SK-N-SH treated with all-trans-retinoic acid at 6 μM for 48 hours (cell line): Measurements from ENCODE around the gene RCVRN.

ENCODE experiments used
- ATAC-seq: fragments of 200-7000 bp; cut with Tn5 transposase; 3 replicates; pipeline ENCODE4 v1.9.1; 2020; ENCODE audit warnings: mild to moderate bottlenecking, moderate library complexity
- ARNTL ChIP-seq: fragments of 450-650 bp; formaldehyde crosslinking; IDR thresholded peaks from 2 replicates; pipeline ENCODE4 v1.5.0; 2020; ENCODE audit warnings: low read depth, mild to moderate bottlenecking, moderate library complexity, borderline replicate concordance
- BACH2 ChIP-seq: fragments of 250-450 bp; sonication (Bioruptor Pico); IDR thresholded peaks from 2 replicates; pipeline ENCODE4 v1.9.0; 2021; ENCODE audit warnings: mild to moderate bottlenecking, borderline replicate concordance
- CSDC2 ChIP-seq: fragments of 250-450 bp; sonication (Bioruptor Pico); IDR thresholded peaks from 2 replicates; pipeline ENCODE4 v1.5.0; 2020; ENCODE audit warnings: mild to moderate bottlenecking, moderate library complexity
- ESRRG ChIP-seq: fragments of 250-450 bp; sonication (Bioruptor Pico); IDR thresholded peaks from 2 replicates; pipeline ENCODE4 v1.6.1; 2021; ENCODE audit warnings: mild to moderate bottlenecking
- GLIS3 ChIP-seq: fragments of 250-450 bp; sonication (Bioruptor Pico); IDR thresholded peaks from 2 replicates; pipeline ENCODE4 v1.5.0; 2020; ENCODE audit warnings: mild to moderate bottlenecking, moderate library complexity
- ISL1 ChIP-seq: fragments of 250-450 bp; sonication (Bioruptor Pico); IDR thresholded peaks from 2 replicates; pipeline ENCODE4 v2.1.2; 2022; ENCODE audit warnings: mild to moderate bottlenecking, moderate library complexity
- OSR1 ChIP-seq: fragments of 250-450 bp; sonication (Bioruptor Pico); IDR thresholded peaks from 2 replicates; pipeline ENCODE4 v1.8.0; 2022; ENCODE audit warnings: moderate library complexity, mild to moderate bottlenecking, inconsistent platforms
- RARB ChIP-seq: fragments of 250-450 bp; sonication (Bioruptor Pico); IDR thresholded peaks from 2 replicates; pipeline ENCODE4 v1.8.0; 2021; ENCODE audit warnings: mild to moderate bottlenecking, moderate library complexity
- TCF4 ChIP-seq: fragments of 250-450 bp; sonication (Bioruptor Pico); IDR thresholded peaks from 2 replicates; pipeline ENCODE4 v1.8.0; 2021; ENCODE audit warnings: mild to moderate bottlenecking, moderate library complexity, borderline replicate concordance
- TOX ChIP-seq: fragments of 250-450 bp; sonication (Bioruptor Pico); IDR thresholded peaks from 2 replicates; pipeline ENCODE4 v1.8.0; 2021; ENCODE audit warnings: mild to moderate bottlenecking, moderate library complexity, borderline replicate concordance
- ZC3H10 ChIP-seq: fragments of 250-450 bp; sonication (Bioruptor Pico); IDR thresholded peaks from 2 replicates; pipeline ENCODE4 v1.5.1; 2021; ENCODE audit warnings: mild to moderate bottlenecking, moderate library complexity
- ZFP3 ChIP-seq: fragments of 250-450 bp; sonication (Bioruptor Pico); IDR thresholded peaks from 2 replicates; pipeline ENCODE4 v1.5.0; 2020; ENCODE audit warnings: mild to moderate bottlenecking, moderate library complexity
- ZFP30 ChIP-seq: fragments of 450-650 bp; formaldehyde crosslinking; IDR thresholded peaks from 2 replicates; pipeline ENCODE4 v1.5.0; 2022; ENCODE audit warnings: mild to moderate bottlenecking, moderate library complexity
- ZNF565 ChIP-seq: fragments of 450-650 bp; formaldehyde crosslinking; conservative IDR thresholded peaks from 2 replicates; pipeline ENCODE4 v1.5.0; 2020; ENCODE audit warnings: low read depth, mild to moderate bottlenecking, moderate library complexity
- ZNF70 ChIP-seq: fragments of 450-650 bp; formaldehyde crosslinking; IDR thresholded peaks from 2 replicates; pipeline ENCODE4 v1.5.0; 2020; ENCODE audit warnings: mild to moderate bottlenecking, moderate library complexity
- ZNF8 ChIP-seq: fragments of 450-650 bp; formaldehyde crosslinking; IDR thresholded peaks from 2 replicates; pipeline ENCODE4 v1.5.0; 2020; ENCODE audit warnings: mild to moderate bottlenecking, moderate library complexity
- TF ChIP-seq, protein P1 (sequence below): fragments of 250-450 bp; sonication (Bioruptor Pico); IDR thresholded peaks from 2 replicates; pipeline ENCODE4 v1.5.1; 2020; ENCODE audit warnings: low read depth, mild to moderate bottlenecking, moderate library complexity
- TF ChIP-seq, protein P2 (sequence below): fragments of 250-450 bp; sonication (Bioruptor Pico); IDR thresholded peaks from 2 replicates; pipeline ENCODE4 v1.8.0; 2020; ENCODE audit warnings: mild to moderate bottlenecking, moderate library complexity, borderline replicate concordance
- TF ChIP-seq, protein P3 (sequence below): fragments of 250-450 bp; sonication (Bioruptor Pico); IDR thresholded peaks from 2 replicates; pipeline ENCODE4 v1.5.1; 2021; ENCODE audit warnings: mild to moderate bottlenecking, moderate library complexity
- TF ChIP-seq, protein P4 (sequence below): fragments of 250-450 bp; sonication (Bioruptor Pico); IDR thresholded peaks from 2 replicates; pipeline ENCODE4 v1.5.0; 2020; ENCODE audit warnings: mild to moderate bottlenecking, moderate library complexity
- TF ChIP-seq, protein P5 (sequence below): fragments of 250-450 bp; sonication (Bioruptor Pico); IDR thresholded peaks from 2 replicates; pipeline ENCODE4 v1.8.0; 2021; ENCODE audit warnings: low read depth, mild to moderate bottlenecking, moderate library complexity, borderline replicate concordance

Gene RCVRN

DNA sequence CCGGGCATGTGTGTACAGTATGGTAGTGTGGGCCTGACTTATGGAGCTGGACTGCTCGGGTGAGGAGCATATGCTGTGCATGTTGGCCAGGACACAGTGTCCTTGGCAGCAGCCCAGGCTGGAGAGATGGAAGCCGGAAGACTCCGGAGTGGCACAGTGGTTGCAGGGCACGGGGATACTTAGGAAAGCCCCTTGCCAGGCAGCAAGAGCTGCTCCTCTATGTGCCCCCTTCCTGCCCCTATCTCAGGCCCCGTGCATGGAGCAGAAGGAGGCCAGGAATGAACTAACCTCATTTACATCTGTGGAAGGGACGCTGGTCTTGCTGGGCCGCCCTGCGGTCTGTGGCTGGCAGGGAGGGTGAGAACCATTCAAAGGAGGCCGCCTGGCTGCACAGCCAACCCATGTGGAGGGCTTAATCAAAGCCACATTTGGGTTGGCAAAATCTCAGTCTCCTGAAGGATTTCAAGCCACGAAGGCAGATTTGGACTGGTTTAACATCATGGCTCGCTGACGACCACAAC is 32.2 kb upstream of the RCVRN start:
- ATAC-seq, result no peak
- no peak for TF ChIP-seq ZC3H10
- TF ChIP-seq, all 23 proteins: peak for 0

DNA sequence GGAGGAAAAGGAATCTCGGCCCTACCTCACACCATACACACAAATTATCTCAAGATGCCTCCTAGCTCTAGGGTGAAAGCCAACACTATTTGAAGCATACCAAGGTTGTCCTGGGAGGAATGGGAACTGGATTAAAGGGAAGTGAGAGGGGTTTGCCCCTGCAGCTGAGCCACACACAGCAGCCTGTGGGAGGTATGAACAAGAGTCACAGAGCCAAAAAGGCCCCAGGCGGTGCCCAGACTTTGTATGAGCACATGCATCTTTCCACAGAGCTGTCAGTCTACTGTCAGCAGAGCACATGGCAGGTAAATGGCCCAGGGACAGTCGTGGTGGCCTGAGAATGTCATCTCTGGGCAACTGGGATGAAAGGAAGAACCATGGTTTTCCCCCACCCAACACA is 31.0 kb upstream of the RCVRN start:
- TF ChIP-seq OSR1 (CRISPR knock-in tag), result no peak
- no peak for TF ChIP-seq ZNF565 (CRISPR knock-in tag)
- TF ChIP-seq TCF4 (CRISPR knock-in tag), result no peak
- TF ChIP-seq ZFP3 (CRISPR knock-in tag), result no peak
- TF ChIP-seq TOX (CRISPR knock-in tag), result no peak
- TF ChIP-seq, protein P1, sequence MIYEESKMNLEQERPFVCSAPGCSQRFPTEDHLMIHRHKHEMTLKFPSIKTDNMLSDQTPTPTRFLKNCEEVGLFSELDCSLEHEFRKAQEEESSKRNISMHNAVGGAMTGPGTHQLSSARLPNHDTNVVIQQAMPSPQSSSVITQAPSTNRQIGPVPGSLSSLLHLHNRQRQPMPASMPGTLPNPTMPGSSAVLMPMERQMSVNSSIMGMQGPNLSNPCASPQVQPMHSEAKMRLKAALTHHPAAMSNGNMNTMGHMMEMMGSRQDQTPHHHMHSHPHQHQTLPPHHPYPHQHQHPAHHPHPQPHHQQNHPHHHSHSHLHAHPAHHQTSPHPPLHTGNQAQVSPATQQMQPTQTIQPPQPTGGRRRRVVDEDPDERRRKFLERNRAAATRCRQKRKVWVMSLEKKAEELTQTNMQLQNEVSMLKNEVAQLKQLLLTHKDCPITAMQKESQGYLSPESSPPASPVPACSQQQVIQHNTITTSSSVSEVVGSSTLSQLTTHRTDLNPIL (CRISPR knock-in tag), result no peak
- TF ChIP-seq GLIS3 (CRISPR knock-in tag), result no peak
- TF ChIP-seq, protein P2, sequence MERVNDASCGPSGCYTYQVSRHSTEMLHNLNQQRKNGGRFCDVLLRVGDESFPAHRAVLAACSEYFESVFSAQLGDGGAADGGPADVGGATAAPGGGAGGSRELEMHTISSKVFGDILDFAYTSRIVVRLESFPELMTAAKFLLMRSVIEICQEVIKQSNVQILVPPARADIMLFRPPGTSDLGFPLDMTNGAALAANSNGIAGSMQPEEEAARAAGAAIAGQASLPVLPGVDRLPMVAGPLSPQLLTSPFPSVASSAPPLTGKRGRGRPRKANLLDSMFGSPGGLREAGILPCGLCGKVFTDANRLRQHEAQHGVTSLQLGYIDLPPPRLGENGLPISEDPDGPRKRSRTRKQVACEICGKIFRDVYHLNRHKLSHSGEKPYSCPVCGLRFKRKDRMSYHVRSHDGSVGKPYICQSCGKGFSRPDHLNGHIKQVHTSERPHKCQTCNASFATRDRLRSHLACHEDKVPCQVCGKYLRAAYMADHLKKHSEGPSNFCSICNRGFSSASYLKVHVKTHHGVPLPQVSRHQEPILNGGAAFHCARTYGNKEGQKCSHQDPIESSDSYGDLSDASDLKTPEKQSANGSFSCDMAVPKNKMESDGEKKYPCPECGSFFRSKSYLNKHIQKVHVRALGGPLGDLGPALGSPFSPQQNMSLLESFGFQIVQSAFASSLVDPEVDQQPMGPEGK (CRISPR knock-in tag), result no peak
- TF ChIP-seq ZNF70, result no peak
- no peak for TF ChIP-seq RARB (CRISPR knock-in tag)
- TF ChIP-seq, protein P3, sequence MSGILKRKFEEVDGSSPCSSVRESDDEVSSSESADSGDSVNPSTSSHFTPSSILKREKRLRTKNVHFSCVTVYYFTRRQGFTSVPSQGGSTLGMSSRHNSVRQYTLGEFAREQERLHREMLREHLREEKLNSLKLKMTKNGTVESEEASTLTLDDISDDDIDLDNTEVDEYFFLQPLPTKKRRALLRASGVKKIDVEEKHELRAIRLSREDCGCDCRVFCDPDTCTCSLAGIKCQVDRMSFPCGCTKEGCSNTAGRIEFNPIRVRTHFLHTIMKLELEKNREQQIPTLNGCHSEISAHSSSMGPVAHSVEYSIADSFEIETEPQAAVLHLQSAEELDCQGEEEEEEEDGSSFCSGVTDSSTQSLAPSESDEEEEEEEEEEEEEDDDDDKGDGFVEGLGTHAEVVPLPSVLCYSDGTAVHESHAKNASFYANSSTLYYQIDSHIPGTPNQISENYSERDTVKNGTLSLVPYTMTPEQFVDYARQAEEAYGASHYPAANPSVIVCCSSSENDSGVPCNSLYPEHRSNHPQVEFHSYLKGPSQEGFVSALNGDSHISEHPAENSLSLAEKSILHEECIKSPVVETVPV, result no peak
- TF ChIP-seq ESRRG, result no peak
- no peak for ATAC-seq

DNA sequence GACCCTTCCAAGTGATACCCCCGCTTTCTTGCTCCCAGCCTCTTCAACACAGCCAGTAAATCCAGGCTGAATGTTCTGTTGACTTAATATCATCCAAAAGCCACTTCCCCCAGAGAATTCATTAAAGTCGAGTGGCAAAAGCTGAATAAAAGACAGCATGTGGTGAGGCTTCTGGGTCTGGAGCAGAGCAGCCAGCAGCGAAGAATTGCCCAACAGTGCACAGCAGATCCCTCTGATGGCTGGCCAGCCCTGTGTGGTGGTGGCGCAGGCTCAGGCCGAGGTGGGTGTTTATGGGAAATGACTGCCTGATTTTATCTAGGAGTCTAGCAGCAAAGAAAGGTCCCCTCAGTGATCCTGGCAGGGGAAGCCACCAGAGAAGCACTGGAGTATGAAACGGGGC is 30.3 kb upstream of the RCVRN start:
- TF ChIP-seq ARNTL (CRISPR knock-in tag), result no peak
- no peak for ATAC-seq

DNA sequence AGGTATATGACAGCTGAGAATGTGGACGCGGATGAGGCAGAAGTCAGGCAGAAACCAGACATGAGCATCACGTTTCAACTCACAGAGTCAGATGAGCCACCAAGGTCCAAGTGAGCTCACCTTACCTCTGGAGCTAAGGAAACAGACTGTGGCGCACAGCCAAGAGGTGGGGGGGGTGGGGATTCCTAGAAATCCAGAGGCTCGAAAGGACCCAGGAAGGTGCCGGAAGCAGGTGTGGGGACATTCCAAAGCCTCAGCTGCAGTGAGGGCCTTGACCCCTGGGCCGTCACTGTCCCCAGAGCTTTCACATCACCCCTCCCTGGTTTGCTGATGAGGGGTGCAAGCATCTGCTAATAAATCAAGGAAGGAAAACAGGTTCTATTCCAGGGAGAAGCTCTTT is 29.3 kb upstream of the RCVRN start:
- no peak for ATAC-seq
- TF ChIP-seq, protein P4, sequence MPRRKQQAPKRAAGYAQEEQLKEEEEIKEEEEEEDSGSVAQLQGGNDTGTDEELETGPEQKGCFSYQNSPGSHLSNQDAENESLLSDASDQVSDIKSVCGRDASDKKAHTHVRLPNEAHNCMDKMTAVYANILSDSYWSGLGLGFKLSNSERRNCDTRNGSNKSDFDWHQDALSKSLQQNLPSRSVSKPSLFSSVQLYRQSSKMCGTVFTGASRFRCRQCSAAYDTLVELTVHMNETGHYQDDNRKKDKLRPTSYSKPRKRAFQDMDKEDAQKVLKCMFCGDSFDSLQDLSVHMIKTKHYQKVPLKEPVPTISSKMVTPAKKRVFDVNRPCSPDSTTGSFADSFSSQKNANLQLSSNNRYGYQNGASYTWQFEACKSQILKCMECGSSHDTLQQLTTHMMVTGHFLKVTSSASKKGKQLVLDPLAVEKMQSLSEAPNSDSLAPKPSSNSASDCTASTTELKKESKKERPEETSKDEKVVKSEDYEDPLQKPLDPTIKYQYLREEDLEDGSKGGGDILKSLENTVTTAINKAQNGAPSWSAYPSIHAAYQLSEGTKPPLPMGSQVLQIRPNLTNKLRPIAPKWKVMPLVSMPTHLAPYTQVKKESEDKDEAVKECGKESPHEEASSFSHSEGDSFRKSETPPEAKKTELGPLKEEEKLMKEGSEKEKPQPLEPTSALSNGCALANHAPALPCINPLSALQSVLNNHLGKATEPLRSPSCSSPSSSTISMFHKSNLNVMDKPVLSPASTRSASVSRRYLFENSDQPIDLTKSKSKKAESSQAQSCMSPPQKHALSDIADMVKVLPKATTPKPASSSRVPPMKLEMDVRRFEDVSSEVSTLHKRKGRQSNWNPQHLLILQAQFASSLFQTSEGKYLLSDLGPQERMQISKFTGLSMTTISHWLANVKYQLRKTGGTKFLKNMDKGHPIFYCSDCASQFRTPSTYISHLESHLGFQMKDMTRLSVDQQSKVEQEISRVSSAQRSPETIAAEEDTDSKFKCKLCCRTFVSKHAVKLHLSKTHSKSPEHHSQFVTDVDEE (CRISPR knock-in tag), result no peak
- TF ChIP-seq ZNF565 (CRISPR knock-in tag) (no peak), CSDC2 (no peak), ZNF70 (no peak)

DNA sequence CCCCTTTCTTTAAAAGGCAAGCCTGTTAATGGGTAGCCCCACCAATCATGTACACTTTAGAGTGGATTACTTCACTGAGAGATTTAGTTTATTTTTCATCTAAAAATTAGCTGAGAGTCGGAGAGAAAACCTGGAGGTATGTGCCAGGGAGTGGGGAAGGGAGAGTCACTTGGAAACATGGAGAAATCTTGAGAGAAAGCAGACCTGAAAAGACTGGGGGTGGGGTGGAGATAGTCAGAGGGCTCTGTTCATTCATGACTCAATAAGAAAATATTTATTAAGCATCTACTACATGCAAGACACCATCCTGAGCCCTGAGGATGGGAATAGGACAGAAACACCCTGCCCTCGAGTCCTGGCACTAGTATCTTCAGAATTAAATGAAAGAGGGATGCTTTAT is 27.4 kb upstream of the RCVRN start:
- no peak for ATAC-seq
- TF ChIP-seq, protein P5, sequence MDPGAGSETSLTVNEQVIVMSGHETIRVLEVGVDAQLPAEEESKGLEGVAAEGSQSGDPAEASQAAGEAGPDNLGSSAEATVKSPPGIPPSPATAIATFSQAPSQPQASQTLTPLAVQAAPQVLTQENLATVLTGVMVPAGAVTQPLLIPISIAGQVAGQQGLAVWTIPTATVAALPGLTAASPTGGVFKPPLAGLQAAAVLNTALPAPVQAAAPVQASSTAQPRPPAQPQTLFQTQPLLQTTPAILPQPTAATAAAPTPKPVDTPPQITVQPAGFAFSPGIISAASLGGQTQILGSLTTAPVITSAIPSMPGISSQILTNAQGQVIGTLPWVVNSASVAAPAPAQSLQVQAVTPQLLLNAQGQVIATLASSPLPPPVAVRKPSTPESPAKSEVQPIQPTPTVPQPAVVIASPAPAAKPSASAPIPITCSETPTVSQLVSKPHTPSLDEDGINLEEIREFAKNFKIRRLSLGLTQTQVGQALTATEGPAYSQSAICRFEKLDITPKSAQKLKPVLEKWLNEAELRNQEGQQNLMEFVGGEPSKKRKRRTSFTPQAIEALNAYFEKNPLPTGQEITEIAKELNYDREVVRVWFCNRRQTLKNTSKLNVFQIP (CRISPR knock-in tag), result no peak
- TF ChIP-seq TOX (CRISPR knock-in tag) (no peak), CSDC2 (no peak), OSR1 (CRISPR knock-in tag) (no peak), ZFP3 (CRISPR knock-in tag) (no peak), ISL1 (CRISPR knock-in tag) (no peak), RARB (CRISPR knock-in tag) (no peak), BACH2 (CRISPR knock-in tag) (no peak), TCF4 (CRISPR knock-in tag) (no peak), ZC3H10 (no peak), ZNF70 (no peak), ARNTL (CRISPR knock-in tag) (no peak), ZNF8 (CRISPR knock-in tag) (no peak), ZFP30 (CRISPR knock-in tag) (no peak)
- TF ChIP-seq, protein P2 (CRISPR knock-in tag), result no peak
- TF ChIP-seq, protein P1 (CRISPR knock-in tag), result no peak
